D341Med (cell line): ENCODE data around the gene SLC20A1.

ENCODE experiments used
- DNase-seq: peaks from one replicate; pipeline ENCODE4 v3.0.0; 2012; ENCODE audit warnings: low spot score

The SLC20A1 gene

DNA sequence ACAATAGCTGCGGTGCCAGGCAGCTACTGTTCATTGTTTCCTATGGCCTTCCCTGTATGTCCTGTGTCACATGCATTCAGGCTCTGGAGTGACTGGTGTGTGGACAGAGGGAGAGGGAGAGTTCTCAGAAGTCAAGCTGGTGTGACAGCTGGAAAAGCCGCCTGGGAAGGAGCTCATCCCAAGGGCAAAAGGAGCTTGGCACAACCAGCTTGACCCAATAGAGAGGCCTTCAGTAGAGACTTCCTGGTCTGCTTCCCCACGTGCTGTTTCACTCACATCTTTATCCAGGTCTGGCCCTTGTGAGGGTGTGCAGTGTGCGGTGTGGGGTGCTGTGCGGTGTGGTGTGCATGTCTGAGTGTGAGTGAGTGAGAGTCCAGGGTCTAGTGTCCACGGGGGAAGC, 64.0 kb downstream of the SLC20A1 start:
- no peak for DNase-seq

DNA sequence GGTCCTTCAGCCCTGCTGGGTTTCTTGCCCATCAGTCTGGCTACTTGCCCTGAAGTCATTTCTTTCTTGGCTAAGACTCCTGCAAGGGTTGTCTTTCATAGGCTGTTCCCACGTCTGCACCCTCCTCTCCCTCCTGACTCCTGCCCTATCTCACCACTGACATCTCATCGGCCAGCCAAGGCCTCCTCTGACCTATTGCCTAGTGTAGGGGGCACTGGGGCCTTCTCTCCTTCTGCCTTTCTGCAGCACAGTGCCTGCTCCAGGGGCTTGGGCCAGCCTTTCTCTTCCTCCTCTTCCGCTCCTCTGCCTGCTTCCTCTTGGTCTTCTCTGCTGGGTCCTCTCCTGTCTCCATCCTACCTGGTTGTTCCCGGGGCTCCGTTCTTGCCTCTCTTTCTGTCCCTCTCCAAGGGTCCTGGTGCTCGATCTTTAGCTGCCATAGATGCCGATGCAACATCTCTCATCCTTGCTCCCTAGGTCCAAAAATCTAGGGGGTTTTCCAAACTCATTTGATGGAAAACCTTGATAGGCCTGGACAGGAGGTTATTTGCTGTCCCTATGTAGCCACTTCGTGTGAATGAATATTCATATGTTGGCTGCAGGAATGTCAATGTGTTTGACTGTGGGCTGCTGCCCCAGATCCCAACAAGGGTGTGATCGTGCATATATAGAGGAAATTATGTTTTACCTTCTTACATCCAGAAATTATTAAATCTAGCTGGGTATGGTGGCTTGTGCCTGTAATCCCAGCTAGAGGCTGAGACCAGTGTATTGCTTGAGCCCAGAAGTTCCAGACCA, 65.4 kb downstream of the SLC20A1 start:
- no peak for DNase-seq

DNA sequence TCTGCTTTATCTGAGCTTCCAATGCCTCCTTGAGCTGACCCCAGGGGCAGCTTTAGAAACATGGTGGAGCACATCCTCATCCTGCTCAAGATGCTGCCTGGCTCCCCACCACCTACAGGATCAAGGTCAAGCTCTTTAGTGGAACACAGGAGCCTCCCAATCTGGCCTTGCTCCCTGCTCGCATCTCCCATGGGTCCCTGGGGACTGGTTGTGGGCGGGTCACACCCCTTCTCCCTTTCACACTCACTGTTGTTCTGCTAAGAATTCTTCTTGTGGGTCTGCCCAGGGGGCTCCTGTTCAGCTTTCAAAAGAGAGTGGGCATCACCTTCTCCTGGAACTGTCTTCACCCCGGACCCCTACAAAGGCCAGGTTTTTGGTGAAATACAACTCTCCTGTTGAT, 66.7 kb downstream of the SLC20A1 start:
- DNase-seq = no peak

DNA sequence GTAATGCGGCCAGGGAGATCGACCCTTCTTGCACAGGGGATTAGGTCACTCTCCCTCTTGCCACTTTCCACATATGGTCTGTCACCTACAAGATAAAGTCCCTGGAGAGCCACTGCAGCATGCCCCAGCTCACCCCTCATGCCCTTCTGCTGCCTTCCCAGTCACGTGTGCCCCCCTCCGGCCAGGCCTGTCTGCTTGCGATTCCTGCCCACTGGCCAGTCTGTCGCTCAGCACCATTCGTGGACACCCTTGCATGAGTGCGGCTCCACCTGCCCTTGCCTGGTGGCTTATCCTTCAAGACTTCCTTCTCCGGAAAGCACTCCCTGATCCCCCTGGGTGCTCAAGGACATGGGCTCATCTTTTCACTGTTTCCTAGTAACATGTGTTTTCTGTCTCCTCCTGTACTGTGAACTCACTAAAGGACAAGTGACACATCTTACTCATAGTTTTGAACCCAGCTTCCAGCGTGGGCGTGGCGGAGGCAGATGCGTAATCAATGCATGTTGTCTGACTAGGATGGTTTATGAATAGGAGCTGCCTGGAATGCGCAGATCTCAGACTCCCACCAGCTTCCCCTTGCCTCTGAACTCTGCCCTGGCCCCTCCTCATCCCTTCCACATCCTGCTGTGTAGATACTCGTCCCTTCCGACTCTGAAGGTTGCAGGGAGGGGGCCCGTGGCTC, 67.3 kb downstream of the SLC20A1 start:
- no peak for DNase-seq
